Measurements from ENCODE around the gene CACNA1A. TPM values are rescaled to one million over a fixed set of nuclear protein-coding genes. Genes with fewer than 3 reads are reported as not detected.

The CACNA1A gene
- total RNA-seq, 1 experiment from 2014 or later, result 0.85 TPM

DNA sequence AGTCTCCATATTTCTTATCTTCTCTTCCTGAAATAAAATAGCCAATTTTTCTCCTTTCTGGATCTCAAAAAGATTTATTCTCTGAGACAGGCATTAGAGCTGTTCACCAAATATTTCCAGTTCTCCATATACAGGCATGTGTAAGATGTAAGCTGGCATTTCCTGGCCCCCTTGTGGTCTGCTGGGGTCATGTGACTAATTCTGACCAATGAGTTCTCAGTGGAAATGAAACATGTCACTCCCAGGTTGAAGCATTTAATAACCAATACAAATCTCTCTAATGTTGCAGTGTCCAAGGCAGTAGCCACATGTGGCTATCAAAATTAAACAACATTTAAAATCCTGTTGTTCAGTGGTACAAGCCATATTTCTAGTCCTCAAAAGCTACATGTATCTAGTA is 14.8 kb upstream of the CACNA1A start:
- Mint-ChIP-seq H3K27me3 (ENCODE audit: unreplicated experiment) (peaks cover 36% of the 10 kb centered on the region), H3K27ac (ENCODE audit: unreplicated experiment) (no peak overlapping the region), H3K9me3 (ENCODE audit: low read depth, unreplicated experiment) (no peaks in the 10 kb centered on the region), H3K4me3 (ENCODE audit: low read depth, unreplicated experiment) (no peak overlapping the region), H3K4me1 (ENCODE audit: low read depth, unreplicated experiment) (no peaks in the 10 kb centered on the region), H3K36me3 (ENCODE audit: insufficient read depth, unreplicated experiment) (no peaks in the 10 kb centered on the region)
- DNase-seq, result no peak
- TF ChIP-seq, protein P1, sequence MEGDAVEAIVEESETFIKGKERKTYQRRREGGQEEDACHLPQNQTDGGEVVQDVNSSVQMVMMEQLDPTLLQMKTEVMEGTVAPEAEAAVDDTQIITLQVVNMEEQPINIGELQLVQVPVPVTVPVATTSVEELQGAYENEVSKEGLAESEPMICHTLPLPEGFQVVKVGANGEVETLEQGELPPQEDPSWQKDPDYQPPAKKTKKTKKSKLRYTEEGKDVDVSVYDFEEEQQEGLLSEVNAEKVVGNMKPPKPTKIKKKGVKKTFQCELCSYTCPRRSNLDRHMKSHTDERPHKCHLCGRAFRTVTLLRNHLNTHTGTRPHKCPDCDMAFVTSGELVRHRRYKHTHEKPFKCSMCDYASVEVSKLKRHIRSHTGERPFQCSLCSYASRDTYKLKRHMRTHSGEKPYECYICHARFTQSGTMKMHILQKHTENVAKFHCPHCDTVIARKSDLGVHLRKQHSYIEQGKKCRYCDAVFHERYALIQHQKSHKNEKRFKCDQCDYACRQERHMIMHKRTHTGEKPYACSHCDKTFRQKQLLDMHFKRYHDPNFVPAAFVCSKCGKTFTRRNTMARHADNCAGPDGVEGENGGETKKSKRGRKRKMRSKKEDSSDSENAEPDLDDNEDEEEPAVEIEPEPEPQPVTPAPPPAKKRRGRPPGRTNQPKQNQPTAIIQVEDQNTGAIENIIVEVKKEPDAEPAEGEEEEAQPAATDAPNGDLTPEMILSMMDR (IDR thresholded peaks at IDR 0.05; ENCODE audit: unreplicated experiment), result no peak
- CTCF ChIA-PET, result interaction anchor here (0.6 kb wide), 1 partner anchor 151 kb away, joined by 3 read pairs; no protein-coding TSS in a partner anchor
- no TSS peak for BruUV-seq (replicated peaks)
- intact Hi-C loops (cut with micrococcal nuclease; ENCODE audit: unreplicated experiment), result no loop called here

DNA sequence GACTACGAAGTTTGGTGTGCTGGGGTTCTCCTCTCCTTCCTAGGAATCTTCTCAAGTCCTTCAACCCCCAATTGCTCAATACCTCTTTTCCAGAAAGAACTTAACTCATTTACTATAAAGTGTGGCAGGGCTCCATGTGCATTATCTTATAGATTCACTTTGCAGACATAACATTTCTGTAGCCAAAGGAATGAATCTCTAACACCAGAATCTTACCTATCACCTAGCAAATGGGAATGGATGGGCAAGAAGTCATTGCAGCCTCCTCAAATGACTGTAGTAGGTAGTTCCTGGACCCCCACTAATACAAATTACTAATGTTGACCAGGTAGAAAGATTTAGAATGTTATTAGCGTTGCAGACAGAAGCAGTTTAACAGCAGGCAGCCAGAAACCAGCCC is 5.7 kb upstream of the CACNA1A start:
- no TSS peak for BruUV-seq (replicated peaks)
- no peak overlapping the region for H3K27ac Mint-ChIP-seq (ENCODE audit: unreplicated experiment)

DNA sequence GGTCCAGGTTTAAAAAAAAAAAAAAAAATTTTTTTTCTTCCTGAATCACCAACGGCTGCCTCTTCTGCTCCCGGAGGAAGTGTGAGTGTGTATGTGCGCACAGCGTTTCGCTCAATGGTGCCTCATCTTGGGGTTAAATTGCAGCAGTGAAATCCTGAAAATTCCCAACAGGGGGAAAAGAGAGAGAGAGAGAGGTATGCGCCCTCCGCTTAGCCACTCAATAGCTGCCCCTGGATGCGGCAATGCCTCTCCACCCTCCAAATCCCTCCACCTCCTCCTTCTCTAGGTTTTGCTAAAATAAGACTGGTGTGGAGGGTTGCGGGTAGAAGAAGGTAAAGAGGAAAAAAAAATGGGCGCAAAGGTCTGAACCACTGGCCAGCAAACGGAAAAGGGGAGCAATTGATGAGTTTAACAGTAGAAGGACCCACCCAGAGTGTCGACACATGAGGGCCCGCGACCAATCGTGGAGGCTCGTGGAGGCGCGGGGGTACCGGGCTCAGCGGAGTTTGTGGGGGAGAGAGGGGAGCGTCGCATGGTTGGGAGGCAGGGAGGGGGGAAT is 853 bp upstream of the CACNA1A start:
- BruUV-seq (replicated peaks), result no TSS peak
- DNase-seq, result no peak
- H3K4me3 Mint-ChIP-seq (ENCODE audit: low read depth, unreplicated experiment), result no peak overlapping the region
- CTCF ChIA-PET, result no interaction called here
- no peak overlapping the region for H3K27ac Mint-ChIP-seq (ENCODE audit: unreplicated experiment)
- H3K4me1 Mint-ChIP-seq (ENCODE audit: low read depth, unreplicated experiment), result no peaks in the 10 kb centered on the region
- no peaks in the 10 kb centered on the region for H3K36me3 Mint-ChIP-seq (ENCODE audit: insufficient read depth, unreplicated experiment)
- H3K27me3 Mint-ChIP-seq (ENCODE audit: unreplicated experiment), result peaks cover 79% of the 10 kb centered on the region
- intact Hi-C loops (cut with micrococcal nuclease; ENCODE audit: unreplicated experiment), result no loop called here
- H3K9me3 Mint-ChIP-seq (ENCODE audit: low read depth, unreplicated experiment), result no peaks in the 10 kb centered on the region
- TF ChIP-seq, protein P1 (IDR thresholded peaks at IDR 0.05; ENCODE audit: unreplicated experiment), result no peak

More for the DNA sequence above, 5.7 kb upstream of the CACNA1A start:
- TF ChIP-seq, protein P1 (IDR thresholded peaks at IDR 0.05; ENCODE audit: unreplicated experiment), result no peak
- no peak overlapping the region for H3K4me3 Mint-ChIP-seq (ENCODE audit: low read depth, unreplicated experiment)
- DNase-seq, result no peak
- H3K27me3 Mint-ChIP-seq (ENCODE audit: unreplicated experiment), result peaks cover 77% of the 10 kb centered on the region
- H3K4me1 Mint-ChIP-seq (ENCODE audit: low read depth, unreplicated experiment), result no peaks in the 10 kb centered on the region
- CTCF ChIA-PET, result no interaction called here
- no peaks in the 10 kb centered on the region for H3K36me3 Mint-ChIP-seq (ENCODE audit: insufficient read depth, unreplicated experiment)
- intact Hi-C loops (cut with micrococcal nuclease; ENCODE audit: unreplicated experiment), result no loop called here
- H3K9me3 Mint-ChIP-seq (ENCODE audit: low read depth, unreplicated experiment), result no peaks in the 10 kb centered on the region

DNA sequence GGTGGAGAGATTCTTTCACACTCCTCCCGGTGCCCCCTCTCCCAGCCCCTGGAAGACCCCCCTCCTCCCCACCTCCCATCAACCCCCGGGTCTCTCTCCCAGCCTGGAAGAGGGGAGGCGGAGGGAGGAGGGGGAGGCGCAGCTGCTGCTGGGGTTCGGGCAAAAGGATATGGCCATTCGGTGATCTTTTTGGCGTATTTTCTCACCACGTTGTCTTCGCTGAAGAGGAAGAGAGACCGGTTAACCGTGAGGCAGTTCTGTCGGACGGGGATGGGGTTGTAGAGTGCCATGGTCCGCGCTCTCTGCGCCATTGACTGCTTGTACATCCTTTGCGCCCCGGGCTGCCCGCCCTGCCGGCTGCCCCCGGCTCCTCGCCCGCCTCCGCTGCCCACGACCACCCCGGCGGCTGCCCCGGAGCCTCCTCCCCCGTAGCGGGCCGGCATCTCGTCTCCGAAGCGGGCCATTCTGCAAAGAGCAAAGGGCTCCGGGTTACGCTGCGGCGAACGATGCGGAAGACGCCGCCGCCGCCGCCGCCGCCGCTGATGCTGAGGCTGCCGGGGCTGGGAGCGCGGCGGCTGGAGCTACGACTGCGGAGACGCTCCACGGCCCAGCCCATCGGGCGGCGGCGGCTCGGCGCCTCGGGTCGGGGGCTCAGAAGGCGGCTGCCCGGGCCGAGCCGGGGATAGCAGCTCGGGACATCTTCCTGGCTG is 363 bp downstream of the CACNA1A start:
- H3K27ac Mint-ChIP-seq (ENCODE audit: unreplicated experiment), result no peak overlapping the region
- no peak overlapping the region for H3K4me3 Mint-ChIP-seq (ENCODE audit: low read depth, unreplicated experiment)
- BruUV-seq (replicated peaks), result no TSS peak

More for the DNA sequence above, 363 bp downstream of the CACNA1A start:
- Mint-ChIP-seq H3K4me1 (ENCODE audit: low read depth, unreplicated experiment) (no peaks in the 10 kb centered on the region), H3K27me3 (ENCODE audit: unreplicated experiment) (peaks cover 78% of the 10 kb centered on the region), H3K36me3 (ENCODE audit: insufficient read depth, unreplicated experiment) (no peaks in the 10 kb centered on the region), H3K9me3 (ENCODE audit: low read depth, unreplicated experiment) (no peaks in the 10 kb centered on the region)
- no peak for DNase-seq
- intact Hi-C loops (cut with micrococcal nuclease; ENCODE audit: unreplicated experiment), result no loop called here
- TF ChIP-seq, protein P1 (IDR thresholded peaks at IDR 0.05; ENCODE audit: unreplicated experiment), result no peak
- CTCF ChIA-PET, result no interaction called here
